Bone marrow (tissue), 2 donors: ENCODE results near the gene LAIR2.
"Not testable (repeated sequence)": the region's sequence is repeated elsewhere in the genome, so short reads cannot be mapped to it uniquely, and the experiment has no call there.

ENCODE experiments used
- DNase-seq, 2 donors: peaks; one replicate each; lab custom pipeline; 2025; lab: John Stamatoyannopoulos, UW

LAIR2 gene

DNA sequence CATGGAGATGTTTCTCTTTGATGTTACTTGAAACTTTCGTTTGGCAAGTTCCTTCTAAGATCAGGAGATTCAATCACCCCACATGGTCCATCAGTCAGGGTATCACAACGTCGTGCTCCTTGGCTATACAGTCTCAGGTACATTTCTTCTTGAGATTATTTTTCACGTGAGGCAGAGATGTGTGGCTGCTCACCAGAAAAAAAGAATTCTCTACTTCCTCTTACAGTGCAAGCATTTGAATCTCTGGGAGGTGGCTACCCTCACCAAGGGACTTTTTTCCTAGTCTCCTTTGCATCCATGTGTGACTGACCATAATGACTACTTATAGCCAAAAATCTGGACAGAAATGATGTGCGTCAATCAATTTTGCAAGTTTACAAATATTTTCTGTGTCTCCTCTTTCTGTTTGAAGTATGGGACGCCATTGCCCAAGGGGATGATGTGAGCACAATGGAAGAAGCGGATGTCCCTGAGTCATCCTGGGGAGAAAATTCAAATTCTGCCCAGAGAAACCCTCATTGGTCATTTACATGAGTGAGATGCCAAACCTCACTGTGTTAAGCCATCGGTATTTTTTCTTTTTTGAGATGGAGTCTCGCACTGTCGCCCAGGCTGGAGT, 8.6 kb upstream of the LAIR2 start:
- no peak for DNase-seq

DNA sequence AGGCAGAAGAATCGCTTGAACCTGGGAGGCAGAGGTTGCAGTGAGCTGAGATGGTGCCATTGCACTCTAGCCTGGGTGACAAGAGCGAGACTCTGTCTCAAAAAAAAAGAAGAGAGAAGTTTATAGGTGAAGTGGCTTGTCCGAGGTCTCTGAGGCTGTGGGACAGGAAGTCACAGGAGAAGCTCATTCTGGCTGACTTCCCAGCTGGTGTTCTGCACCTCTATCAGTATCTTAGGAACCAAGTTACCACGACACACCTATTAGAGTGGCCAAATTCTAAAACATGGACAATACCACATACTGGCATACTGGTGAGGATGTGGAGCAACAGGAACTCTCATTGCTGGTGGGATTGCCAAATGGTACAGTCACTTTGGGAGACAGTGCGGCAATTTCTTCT, 7.3 kb upstream of the LAIR2 start:
- not testable (repeated sequence) for DNase-seq

DNA sequence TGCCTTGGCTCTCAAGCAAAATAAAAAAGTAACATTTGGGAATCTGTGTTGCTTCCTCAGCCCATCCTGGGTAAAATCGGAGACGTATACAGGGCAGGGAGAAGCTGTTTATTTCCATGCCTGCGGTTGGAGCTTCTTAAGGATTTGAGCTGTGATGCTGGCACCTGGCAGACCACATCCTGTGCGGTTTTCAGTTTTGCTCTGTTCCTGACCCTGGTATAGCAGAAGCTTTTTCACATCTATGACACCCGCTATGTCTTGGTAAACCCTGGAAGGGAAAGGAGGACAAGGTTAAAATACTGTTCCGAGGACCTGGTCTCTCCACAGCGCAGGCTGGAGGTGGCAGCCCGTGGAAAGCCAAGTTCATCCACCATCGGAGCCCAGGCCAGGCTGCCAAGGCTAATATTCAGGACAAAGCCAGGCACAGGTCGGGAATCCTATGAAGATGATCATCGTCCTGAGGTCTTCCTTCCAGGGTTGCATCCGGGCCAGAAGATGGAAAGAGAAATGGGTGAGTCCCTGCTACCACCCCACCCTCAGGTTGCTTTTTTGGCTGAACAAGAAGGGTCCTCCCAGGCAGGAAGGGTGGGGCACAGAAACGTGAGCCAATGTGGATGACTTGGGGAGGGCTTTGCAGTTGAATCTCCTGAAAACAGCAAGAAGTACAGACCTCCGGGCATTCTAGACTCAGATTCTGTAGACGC, 4.7 kb upstream of the LAIR2 start:
- not testable (repeated sequence) for DNase-seq

DNA sequence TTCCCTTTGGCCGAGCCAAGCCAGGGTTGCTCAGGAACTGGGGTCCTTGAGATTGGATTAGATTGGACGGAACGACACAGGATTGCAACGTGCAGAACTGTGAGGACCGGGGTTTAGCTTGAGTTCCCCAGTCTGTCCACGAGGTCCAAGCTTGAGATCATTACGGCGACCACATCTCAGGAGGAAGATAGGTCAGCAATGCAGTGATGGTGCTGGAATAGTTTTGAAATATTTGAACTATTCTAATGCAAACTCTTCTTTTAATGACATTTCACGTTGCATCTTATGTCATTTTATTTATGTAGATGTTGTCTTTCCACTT, 4.2 kb upstream of the LAIR2 start:
- DNase-seq = not testable (repeated sequence)

DNA sequence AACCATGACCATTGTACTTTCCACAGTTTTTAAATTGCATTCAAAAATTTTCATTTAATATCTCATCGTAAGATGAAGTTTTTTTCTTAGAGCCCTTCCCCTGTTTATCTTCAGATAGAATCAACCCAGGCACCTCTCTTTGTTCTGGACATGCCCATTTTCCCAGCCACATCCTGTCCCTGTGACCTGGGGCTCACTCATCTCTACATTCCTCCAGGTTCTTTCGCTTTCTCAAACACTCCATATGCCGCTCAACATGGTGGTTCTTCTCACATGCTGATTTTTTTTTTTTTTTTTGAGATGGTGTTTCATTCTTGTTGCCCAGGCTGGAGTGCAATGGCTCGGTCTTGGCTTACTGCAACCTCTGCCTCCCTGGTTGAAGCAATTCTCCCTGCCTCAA, 2.9 kb downstream of the LAIR2 start:
- not testable (repeated sequence) for DNase-seq

DNA sequence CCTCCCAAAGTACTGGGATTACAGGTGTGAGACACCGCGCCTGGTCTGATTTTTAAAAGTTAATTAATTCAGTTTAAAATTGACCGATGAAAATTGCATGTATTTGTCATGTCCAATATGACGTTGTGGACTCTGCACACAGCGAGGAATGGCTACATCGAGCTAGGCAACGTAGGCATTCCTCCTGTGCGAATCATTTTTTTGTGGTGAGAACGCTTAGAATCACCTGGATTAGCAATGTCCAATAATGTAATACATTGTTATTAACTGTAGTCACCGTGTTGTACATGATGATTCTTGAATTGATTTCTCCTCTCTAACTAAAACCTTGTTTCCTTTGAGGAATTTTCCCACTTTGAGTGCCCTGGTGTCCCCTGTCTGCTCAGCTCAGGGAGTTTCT, 3.4 kb downstream of the LAIR2 start:
- no peak for DNase-seq

DNA sequence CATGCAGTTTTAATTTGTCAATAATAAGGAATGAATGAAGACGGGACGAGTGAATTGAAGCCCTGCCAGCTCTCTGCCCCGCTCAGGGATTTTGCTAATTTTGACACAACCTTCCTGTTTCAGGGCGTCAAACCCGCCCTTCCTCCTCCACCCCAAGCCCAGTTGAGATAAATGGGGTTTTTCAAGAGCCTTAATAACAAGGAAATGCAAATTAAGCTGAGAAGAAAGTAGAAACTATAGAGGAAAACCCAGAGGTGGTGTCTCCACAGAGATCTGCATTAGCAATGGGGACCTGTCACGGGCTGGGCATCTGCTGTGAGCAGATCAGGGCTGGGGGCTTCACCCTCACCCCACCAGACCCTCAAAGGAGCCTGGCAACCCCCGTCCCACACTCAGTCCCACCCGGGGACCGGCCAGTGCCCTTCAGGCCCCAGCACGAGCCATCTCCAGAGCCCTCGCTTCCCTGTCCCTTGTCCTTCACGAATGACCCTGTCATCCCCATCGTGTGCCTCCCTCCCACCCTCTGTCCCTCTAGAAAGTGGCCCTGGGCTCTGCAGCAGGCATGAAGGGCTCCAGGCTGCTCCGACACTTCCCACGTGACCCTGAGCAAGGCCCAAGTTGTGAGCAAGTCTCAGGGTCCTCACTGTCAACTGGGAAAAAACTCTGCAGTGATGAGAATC, 4.5 kb downstream of the LAIR2 start:
- DNase-seq = not testable (repeated sequence)

DNA sequence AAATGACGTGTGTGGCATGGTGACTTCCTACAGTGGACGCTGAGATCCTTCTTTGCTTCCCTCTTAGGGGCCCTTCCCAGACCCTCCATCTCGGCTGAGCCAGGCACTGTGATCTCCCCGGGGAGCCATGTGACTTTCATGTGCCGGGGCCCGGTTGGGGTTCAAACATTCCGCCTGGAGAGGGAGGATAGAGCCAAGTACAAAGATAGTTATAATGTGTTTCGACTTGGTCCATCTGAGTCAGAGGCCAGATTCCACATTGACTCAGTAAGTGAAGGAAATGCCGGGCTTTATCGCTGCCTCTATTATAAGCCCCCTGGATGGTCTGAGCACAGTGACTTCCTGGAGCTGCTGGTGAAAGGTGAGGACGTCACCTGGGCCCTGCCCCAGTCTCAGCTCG, 5.2 kb downstream of the LAIR2 start:
- no peak for DNase-seq

DNA sequence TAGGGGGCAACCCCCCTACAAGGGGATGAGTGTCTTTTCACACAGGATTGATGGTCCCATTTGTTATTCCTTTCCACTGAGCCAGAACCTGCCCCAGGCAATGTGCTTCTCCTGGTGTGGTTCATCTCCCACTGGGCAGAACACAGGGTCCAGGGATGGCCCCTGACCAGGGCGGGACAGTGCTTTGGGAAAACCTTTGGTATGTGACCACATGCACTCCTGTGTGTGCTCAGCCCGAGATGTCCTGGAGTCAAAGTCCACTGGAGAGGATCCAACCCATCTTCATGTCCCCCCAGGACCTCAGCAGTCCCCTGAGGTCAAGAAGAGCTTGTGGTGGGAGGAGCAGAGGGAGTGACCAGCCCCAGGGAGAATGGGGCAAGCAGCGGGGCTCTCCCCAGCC, 5.9 kb downstream of the LAIR2 start:
- DNase-seq = not testable (repeated sequence)

DNA sequence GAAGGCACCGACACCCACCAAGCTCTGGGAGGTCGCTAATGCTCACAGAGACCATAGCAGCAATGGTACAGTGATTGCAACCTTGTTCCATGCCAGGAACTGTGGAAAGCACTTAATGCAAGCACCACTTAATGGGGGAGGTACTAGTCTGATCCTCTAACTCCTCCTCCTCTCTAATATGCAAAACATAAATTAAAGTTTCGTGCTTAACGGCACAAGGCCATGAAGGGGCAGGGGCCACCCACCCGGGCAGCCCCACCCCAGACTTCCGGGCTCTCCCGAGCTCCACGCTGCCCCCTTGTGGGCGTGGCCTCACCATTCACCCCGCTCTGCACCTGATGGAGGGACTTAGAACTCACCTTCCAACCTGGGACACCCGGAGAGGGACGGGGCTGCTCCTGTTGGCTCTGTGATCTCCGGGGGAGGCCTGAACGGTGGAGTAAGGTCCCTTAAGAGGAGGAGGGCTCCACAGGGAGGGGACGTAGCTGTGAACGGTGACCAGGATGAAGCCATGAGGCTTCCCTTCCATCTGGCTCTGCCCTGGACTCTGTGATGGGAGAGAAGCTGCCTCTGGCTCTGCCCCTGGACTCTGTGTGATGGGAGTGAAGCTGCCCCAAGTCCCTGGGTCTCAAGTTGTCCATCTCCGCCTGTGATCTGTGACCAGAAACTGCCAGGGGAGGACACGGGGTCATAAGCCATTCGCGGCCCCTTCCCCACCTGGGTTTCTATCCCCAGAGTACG, 6.7 kb downstream of the LAIR2 start:
- not testable (repeated sequence) for DNase-seq

DNA sequence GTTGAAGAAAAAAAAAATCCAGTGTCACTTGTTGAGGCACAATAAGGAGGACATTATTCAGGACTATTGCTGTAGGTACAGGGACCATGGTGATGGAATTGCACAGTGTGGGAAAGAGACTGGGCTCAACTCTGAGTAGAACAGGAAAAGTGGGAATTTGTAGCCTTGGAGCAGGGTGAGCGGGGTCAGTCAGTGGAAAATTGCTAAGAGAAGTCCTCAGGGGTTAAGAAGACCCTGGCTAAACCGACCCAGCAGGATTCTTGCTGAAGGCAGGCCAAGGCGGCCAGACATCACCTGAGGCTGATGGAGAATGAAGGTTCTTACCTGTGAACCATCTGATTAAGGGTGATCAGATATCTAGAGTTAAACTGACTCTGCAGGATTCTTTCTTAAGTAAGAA, 12.5 kb downstream of the LAIR2 start:
- DNase-seq = no peak

DNA sequence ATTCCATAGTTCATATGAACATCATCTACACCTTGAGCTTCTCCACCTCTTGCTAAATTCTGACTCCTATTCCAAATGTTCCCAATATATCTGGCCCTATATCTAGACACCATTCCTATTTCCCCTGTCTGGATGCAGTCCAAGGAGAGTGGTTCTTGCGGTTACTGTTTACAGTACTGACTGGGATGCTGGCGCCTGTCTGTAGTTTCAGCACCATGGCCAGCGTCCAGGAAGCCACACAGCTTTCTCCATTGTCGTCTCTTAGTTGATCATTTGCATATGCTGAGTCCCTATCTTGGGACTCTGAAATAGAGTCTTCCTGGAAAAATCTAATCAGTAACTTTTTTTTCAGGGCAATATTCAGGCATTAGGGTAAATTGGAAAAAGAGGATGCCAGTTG, 14.9 kb downstream of the LAIR2 start:
- peak in 1 of 2 donors; percentile 59 for DNase-seq

DNA sequence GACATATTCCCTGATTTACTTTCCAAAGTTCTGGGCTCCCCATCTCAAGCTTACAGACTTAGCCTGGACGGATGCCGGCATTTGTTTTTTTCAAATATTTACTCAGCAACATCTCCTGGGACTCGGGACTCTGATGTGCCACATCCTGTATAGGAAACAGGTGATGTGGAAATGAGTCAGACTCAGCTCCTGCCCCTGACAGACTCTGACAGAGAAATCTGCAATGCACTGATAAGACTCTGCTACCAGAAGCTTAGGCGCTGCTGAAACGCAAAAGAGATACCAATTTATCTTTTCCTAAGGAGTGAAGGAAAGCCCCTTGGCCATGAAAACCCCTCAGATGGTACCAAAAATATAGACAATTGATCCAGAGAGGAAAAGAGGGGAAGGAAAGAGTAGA, 16.2 kb downstream of the LAIR2 start:
- DNase-seq = peak in 1 of 2 donors; percentile 36

DNA sequence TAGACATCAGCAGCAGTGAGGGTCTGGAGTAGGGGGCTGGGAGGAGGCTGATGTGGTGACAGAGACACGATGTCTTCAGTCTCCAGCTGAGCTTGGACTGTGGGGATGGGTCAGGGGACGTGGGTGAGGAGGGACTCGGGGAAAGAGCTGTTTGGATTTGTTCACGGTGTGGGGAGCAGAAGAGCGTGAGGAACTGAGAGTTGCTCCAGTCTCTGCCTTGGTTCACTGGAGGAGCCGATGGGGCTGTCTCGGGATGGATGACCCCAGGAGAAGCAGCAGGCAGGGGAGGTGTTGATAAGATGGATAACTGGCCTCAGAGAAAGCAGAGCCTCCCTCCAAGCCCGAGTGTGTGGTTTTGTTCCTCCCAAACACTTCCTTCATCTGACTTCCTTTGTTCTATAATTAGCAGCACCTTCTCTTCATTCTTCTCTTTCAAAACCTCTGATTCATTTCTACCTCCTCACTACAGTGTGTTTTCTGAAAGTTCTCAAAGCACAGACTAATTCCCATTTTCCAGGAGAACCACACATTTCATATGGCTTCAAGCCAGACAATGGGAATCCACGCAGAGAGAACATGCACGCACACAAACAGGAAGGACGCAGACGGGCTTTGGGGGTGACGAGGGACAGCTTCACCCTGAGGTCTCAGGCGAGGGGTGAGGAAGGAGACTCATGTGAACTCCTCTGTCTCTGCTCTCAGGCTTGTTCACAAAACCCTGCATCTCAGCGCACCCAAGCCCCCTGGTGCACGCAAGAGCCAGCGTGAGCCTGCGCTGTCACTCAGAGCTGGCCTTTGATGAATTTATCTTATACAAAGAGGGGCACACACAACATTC, 18.6 kb downstream of the LAIR2 start:
- peak in 1 of 2 donors; percentile 21 for DNase-seq

DNA sequence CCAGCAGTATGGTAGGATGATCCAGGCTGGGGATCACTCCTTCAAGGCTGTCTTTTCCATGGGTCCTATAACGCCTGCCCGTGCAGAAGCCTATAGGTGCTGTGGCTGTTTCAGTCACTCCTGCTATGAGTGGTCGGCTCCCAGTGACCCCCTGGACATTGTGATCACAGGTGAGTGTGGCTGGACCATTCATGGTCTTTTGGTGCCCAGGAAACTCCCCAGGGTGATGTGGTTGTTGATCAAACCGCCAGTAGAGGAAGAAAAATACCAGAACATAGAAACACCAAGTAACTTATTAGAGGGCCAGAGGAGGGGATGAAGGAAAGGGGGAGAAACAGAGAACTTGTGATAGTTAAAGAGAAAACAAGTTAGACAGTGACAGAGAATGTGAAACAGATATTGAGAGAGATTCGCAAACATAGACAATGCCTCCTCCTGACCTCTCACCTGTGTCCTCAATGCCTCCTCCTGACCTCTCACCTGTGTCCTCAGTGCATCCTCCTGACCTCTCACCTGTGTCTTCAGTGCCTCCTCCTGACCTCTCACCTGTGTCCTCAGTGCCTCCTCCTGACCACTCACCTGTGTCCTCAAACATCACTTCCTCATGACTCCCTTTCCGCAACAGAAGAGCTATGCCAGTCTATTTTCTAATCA, 19.4 kb downstream of the LAIR2 start:
- DNase-seq = no peak

DNA sequence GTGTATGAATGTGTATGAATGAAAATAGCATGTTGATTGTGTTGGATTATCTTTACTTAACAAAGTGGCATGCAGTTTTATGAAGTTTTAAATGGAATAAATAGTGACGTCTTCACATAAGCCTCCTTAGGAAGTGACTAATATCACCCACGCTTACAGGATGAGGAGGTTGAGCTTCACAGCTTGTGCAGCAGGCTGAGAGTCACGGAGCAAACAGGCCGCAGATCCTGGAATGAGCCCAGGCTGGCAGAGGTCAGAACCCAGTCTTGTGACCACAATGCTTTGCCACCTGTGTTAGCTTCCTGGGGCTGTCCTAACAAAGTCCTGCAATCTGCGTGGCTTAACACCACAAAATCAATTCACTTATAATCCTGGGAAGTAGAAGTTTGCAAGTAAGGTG, 20.8 kb downstream of the LAIR2 start:
- DNase-seq = peak in 1 of 2 donors; percentile 70

DNA sequence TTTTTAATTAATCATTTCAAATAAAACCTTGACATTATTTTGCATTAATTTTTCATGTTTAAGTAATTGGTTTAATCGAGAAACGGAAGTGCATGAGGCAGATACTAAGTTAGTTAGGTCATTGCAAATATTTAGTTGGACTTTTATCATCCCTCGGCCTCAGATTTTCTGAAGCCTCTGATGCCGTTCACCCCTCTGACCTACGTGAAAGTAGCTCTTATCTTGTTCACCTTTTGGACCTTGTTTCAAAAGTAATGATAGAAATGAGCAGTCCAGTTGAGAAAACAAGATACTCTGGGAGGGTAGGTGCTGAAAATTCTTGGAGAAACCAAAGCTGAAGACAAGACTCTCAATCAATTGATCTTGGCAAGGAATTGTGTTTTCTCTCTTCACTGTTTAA, 23.0 kb downstream of the LAIR2 start:
- no peak for DNase-seq

DNA sequence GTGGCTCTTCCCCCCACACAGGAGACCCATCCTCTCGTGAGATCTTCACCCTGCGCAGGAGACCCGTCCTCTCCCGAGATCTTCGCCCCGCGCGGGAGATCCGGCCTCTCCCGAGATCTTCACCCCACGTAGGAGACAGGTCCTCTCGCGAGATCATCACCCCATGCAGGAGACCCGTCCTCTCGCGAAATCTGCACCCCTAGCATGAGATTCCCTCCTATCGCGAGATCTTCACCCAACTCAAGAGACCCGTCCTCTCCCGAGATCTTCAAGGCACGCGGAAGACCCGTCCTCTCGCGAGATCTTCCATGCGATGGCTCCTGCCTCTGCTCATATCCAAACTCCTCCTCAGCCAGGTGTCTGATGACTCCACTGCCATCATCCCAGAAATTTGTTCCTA, 24.3 kb downstream of the LAIR2 start:
- DNase-seq = no peak

DNA sequence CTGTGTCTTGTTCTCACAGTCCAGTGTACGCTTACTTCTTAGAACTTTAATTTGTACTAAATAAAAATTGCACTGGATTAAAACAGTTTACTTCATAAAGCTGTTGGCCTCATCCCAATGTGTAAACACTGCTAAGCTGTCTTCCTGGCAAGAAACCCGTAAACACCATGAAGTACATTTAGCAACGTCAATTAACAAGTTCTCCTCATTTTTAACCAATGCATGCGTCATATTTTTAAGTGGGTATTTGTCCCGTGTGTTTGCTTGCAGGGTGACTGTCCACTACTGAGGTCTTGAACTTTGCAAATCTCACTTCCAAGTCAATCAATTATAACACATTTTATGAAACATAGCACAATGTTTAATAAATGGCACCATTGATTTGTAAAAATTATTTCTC, 28.2 kb downstream of the LAIR2 start:
- no peak for DNase-seq

DNA sequence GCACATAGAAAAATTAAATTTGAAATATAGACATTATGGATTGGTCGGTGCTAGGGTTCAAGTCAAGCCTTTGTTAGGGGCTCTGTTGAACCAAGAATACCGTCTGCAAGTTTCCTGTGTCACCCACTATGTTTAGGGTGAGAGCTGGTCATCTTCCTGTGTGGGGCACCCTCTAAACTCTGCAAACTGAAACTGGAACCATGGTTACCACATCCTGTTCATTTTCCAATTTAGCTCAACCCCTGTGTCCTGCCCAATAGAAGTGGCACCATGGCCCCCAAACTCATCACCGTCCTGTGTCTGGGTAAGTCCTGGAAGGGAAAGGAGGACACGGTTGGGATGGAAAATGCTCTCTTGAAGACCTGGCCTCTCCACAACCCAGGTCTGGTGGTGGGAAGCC, 29.9 kb downstream of the LAIR2 start:
- DNase-seq = no peak

DNA sequence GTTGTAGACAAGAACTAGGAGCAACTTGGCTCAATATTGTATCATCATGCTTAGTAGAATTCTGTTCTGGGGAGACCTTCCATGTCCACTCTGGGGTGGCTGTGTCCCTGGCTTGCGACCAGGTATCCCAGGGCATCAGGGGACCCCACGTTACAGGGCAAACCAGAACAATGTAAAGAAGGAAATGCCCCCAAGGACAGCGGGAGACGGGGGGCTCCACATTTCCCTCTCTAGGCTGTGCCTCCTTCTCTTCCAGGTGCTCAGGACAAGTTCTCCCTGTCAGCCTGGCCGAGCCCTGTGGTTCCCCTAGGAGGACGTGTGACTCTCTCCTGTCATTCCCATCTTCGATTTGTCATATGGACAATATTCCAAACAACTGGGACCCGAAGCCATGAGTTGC, 30.8 kb downstream of the LAIR2 start:
- no peak for DNase-seq
